ENCODE measurements around the gene GP2.

GP2 gene

GRCh38 chr16:20302389-20302788 is 24.9 kb downstream of the GP2 start:
- no peak for DNase-seq

GRCh38 chr16:20301840-20302239 is 25.5 kb downstream of the GP2 start:
- no peak for DNase-seq

GRCh38 chr16:20300312-20301097 is 26.8 kb downstream of the GP2 start:
- DNase-seq: peak; percentile 16

- no peak for DNase-seq
Measured at GRCh38 chr16:20298452-20298851, 28.9 kb downstream of the GP2 start.

GRCh38 chr16:20291208-20292206 is 35.8 kb downstream of the GP2 start:
- DNase-seq: no peak

DNA sequence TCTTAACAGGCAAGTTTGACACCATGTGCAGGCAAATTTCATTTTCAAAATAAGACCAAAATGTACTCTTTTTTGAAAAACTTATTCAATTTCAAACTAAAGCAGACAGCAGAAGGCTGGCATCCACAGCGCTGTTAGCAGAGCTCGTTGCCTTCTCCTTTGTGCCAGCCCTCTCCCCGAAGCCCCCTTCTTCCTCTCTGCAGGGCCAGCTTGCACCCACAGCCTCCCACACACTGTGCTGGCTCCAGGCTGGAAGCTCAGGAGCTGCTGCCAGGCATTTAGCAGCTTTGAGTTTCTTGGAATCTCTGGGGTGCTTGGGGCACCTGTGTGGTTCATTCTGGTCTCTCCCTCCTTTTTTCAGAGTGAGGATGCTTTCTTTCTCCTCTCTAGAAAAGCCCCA is 37.7 kb downstream of the GP2 start:
- DNase-seq: no peak

GRCh38 chr16:20285993-20286499 is 41.3 kb downstream of the GP2 start:
- no peak for DNase-seq

DNA sequence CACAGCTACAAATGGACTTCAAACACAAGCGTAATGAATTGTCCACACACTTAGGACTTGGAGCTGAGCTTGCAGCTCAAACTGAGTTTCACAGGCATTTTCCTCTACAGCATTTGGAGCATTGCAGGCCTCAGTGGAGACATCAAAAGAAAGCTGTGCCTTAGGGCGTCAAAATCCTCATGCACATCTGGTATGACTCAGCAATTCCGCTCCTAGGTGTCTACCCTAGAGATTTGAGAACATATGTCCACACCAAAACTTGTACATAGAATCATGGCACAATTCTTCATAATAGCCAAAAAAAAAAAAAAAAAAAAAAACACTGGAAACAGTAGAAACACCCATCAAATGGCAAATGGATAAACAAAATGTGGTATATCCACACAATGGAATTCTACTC is 47.1 kb downstream of the GP2 start:
- no peak for DNase-seq

GRCh38 chr16:20271893-20272292 is 55.4 kb downstream of the GP2 start:
- DNase-seq: no peak

GRCh38 chr16:20268409-20268808 is 58.9 kb downstream of the GP2 start:
- DNase-seq: no peak

DNA sequence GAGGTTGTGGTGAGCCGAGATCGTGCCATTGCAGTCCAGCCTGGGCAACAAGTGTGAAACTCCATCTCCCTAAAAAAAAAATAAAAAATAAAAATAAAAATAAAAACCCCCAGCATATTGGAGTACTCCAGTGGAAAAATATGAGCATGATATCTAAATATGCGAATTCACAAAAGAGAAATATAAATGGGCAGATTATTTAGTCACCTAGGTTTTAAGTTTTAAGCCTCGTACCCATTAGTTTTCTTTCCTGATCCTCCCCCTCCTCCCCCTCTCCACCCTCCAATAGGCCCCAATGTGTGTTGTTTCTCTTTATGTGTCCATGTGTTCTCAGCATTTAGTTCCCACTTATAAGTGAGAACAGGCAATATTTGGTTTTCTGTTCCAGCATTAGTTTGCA is 62.3 kb downstream of the GP2 start:
- no peak for DNase-seq

- DNase-seq: no peak
Measured at GRCh38 chr16:20263138-20263855, 64.0 kb downstream of the GP2 start.

DNA sequence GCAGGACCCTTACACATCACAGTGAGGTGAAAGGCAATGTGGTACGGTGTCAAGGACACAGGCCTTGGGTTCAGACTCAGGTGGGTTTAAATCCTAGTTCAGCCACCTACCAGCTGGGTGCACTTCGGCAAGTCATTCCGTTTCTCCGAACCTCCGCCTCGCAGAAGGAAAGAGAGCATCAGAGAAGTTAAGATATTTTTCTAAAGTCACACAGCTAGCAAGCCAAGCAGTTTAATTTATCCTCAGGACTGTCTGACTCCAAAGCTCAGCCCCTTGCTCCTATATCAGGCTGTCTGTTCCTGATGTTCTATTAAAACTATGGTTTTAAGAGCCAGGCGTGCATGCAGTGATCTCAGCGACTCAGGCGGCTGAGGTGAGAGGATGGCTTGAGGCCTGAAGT is 65.1 kb downstream of the GP2 start:
- no peak for DNase-seq

- no peak for DNase-seq
Measured at GRCh38 chr16:20260215-20261009, 66.9 kb downstream of the GP2 start.

Data from NK-92 treated with Interleukin-12 subunit alpha and Interleukin-12 subunit beta, amount 100 ng/mL, for 24 hours (cell line).